ENCODE measurements around the gene IL17D.

GRCh38 chr13:20713751-20714150 lies 10.3 kb downstream of the IL17D start:
- TF ChIP-seq EZH2 (IDR thresholded peaks at IDR 0.05; ENCODE audit: insufficient read depth, poor library complexity, severe bottlenecking): no peak
- TF ChIP-seq EZH2phosphoT487 (IDR thresholded peaks at IDR 0.05; ENCODE audit: insufficient read depth, low read depth): no peak

Measured in GM23248 (cell line).